Measurements from ENCODE around the gene PLAAT1.

PLAAT1 gene

DNA sequence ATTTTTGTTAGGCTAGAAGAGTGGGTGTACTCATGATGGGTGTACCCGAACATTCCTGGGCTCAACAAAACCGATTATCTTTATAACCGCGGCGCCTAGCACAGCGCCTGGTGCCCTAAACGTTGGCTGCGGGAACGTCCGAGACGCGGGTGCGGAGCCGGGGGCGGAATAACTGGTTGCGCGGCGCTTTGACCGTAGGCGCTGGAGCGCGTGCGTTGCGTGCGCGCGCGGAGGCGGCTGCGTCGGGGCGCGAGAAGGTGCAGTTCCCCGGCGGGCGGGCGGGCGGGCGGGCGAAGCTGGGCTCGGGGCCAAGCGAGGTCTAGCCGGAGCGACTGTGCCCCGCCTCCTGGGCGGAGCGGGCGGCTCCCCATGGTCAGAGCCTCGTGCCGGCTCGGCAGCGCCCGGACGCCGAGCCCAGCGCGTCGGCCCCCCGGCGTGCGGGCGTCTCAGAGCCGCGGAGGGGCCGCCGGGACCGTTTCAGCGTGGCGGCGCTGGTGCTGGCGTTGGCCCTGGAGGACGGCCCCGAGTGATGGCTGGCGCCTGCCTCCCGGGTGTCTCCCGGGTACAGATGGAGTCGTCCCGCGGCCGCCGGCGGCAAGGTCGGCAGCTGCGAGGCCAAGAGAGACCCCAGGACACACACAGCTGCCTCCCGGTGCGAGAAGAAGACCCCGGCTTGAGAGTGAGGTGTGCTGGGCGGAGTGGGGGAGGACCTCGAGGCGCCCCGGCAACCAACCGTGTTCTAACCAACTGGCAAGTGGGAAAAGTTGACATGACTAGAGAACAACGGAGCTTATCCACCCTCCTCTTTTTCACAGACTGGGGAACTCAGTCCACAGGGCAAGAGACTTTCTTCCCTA, at the start of gene PLAAT1:
PLAAT1 (plus strand) TSS at position 373 of the 857 bp plus-strand sequence. CDS start 14,429 bp downstream, outside the sequence.
- no peak for DNase-seq (ENCODE audit: low spot score)

DNA sequence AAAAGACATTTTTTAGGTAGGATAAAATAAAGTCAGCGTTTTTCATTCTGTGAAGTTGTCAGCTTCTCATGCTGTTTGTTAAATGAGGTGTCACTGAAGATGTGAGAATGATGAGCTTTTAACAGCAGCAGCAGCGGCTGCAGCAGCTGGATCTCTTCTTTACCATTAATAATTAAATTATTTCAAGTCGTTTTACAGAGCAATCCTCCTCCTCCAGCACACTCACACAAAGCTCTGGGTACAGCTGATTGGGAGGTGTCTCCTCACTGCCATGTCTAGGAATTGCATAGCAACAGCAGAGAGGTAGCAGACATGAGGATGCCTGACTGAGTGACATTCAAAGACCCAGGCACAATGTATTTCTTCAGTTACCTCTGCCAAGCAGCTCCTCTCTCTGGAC, 46.7 kb upstream of the PLAAT1 start:
- no peak for DNase-seq (ENCODE audit: low spot score)

DNA sequence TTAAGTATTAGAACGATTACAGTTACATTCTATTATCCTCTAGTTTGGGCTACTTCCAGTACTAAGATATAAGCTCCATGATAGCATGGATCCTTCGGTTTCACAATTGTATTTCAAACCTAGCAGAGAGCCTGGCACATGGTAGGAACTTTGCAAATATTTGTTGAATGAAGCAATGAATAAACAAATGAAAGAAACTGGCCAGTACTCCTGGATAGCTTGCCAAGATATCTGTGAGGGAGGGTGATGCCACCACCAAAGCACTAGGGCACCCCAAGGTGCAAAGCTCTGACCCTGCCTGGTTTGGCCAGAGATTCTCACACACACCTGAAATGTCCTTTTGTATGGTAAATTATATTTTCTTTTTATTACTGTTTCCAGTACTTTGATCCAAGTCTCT, 44.3 kb upstream of the PLAAT1 start:
- DNase-seq (ENCODE audit: low spot score) = no peak

DNA sequence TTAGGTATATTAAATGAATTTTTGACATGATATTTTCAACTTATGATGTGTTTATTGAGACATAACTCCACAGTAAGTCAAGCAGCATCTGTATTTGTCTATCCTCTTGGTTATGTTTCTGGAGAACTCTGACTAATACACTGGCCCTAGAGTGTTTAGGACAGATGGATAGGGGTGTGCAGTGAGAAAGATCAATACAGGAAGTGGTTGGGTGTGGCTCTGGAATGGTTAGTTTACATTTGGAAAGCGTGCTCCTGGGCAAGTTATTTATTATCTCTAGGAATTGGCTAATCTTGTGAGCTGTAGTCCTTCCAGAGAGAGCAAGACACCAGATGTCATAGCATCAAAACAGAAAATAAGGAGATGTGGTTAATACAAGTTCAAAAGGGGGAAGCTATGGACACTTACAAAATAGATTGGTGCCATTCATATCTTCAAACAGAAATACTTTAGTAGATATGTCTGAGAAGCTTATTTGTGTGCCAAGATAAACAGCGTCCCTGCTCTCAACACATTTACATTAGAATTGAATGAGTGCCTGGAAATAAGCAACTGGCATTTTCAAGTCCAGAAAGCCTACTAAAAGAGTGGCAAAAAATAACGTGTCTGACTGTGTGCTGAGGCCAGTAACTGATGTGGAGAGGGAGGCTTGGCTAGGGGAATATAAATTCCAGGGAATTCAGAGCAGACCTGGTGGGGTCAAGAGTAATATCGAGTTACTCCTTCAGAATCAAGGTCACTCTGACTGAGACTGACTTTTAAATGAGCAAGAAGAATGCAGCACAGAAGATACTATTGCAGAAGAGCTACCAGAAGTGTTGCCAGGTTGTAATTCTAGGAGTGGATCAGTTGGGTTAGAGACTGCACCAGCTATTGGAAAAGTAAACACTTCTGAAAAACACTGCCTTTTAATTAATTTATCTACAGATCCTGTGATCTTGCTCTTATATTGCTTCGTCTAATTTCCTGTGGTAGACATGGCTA, 33.4 kb upstream of the PLAAT1 start:
- DNase-seq (ENCODE audit: low spot score) = no peak

DNA sequence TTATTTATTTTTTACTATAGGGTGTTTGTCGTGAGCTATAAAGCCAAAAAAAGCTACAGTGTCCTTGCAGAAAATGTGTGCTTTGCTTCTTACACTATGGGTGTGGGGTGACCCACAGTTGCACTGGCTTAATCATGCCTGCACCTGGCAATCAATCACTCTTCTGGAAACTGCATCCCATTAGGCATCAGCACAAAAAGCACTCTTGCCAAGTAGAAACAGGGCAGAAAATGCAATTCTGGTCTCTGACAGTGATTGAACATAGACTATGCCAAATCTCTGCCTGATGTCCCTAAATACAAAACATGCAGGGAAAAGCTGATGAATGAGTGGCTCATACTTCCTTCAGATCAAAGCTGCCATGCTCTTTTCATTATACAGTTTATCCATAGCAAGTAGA, 30.4 kb upstream of the PLAAT1 start:
- no peak for DNase-seq (ENCODE audit: low spot score)

DNA sequence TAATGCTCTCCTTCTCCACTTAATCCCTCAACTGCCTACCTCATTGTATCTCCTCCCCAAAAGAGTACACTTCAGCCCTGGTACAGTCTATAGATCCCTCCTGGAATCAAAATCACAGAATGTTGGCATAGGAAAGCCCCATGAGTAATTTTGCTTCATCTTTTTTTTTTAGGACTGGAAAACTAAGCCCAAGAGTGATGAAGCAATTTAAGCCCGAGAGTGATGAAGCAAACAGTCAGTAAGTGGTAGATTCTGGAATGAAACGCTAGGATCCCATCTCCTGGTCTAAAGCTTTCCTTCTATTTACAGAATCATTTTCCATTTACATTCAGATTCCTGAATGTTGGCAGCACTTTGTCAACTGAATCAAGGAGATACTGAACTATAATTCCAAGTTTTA, 29.8 kb upstream of the PLAAT1 start:
- no peak for DNase-seq (ENCODE audit: low spot score)

DNA sequence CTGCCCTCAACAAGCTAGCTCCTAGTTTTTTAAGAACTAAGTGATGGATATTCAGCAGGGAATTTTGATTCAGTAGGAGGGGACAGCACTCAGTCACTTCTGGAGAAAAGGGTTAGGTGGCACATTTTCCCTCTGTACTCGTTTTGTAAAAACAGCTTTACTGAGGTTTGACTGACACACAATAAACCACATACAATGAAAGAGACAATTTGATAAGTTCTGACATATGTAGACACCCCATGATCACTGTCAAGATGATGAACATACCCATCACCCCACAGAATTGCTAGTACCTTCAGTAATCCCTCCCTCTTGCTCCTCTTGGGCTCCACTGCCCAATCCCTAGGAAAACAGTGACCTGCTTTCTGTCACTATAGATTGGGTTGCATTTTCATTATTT, 29.0 kb upstream of the PLAAT1 start:
- no peak for DNase-seq (ENCODE audit: low spot score)

DNA sequence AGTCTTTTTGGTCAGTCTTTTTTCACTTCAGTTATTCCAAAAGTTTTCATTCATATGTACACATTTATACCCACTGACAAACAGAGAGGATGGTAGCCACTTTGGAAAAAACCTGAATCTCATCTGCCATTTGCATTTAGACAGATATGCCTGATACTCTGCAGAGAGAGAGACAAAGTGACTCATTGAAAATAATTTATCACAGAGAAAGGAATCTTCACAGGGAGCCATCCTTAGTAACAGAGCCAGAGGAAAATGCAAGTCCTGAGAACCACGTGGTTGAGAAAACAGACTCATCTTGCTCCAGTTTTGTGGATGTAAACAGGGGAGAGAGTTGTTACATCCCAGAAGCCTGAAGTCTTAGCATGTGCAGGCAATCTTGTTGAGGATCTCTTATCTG, 28.2 kb upstream of the PLAAT1 start:
- DNase-seq (ENCODE audit: low spot score) = no peak

DNA sequence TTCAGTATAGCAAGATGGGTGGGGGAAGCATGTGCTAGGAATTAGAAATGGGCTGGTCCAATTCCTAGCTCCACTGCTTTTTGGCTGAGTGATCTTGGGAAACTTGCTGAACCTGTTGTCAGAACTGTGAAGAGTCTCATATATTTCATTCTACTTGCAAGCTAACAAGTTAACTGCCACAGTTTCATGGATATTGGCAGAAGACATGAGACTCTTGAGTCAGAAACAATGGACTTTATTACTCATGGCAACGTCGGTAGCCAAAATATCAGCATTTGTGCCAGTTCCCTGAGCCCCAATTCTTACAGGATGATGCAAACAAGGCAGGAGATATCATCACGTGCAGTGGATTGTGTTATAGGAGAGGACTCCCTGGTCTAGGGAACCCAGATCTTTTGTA, 26.6 kb upstream of the PLAAT1 start:
- no peak for DNase-seq (ENCODE audit: low spot score)

DNA sequence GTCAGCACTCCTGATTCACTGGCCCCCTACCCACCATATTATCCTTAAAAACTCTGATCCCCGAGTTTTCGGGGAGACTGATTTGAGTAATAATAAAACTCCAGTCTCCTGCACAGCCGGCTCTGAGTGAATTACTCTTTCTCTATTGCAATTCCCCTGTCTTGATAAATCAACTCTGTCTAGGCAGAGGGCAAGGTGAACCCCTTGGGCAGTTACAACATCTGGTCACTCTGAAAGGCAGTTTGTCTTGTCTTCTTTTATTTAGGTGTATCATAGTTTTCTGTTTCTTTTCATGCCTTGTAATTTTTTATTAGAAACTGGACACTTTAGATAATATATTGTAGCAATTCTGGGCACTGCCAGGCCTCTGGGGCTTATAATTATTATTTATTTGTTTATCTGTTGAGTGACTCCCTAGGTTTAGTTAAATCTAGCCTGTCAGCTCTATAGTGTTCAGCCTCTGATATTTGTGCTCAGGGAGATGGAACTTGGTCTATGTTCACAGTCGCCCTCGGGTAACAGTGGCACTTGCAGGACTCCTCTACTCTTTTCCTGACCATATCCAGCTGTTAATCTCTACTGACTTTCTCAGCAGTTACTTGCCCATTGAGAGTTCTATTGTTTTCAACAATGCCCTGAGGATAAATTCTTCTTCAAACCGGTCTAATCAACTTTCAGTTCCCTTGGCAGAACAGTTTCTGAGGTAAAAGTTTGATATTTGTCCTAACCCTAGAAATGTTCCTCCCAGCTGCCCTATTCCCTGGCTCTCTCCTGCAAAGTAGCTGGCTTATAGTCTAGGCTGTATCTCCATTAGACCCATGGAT, 15.5 kb upstream of the PLAAT1 start:
- DNase-seq (ENCODE audit: low spot score) = no peak

DNA sequence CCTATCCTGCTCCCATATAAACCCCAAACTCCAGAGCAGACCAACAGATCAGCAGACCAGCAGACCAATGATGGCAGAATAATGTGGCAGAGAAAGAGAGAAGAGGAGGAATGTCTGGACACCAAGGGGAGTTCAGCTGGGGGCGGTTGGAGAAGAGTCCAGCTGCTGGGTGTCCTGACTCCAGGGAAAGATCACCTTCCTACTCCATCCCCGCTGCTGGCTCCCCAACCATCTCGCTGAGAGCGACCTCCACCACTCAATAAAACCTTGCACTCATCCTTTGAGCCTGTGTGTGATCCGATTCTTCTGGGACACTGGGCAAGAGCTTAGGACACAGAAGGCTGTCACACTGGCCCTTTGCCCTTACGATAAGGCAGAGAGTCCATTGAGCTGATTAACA, 12.8 kb upstream of the PLAAT1 start:
- no peak for DNase-seq (ENCODE audit: low spot score)

DNA sequence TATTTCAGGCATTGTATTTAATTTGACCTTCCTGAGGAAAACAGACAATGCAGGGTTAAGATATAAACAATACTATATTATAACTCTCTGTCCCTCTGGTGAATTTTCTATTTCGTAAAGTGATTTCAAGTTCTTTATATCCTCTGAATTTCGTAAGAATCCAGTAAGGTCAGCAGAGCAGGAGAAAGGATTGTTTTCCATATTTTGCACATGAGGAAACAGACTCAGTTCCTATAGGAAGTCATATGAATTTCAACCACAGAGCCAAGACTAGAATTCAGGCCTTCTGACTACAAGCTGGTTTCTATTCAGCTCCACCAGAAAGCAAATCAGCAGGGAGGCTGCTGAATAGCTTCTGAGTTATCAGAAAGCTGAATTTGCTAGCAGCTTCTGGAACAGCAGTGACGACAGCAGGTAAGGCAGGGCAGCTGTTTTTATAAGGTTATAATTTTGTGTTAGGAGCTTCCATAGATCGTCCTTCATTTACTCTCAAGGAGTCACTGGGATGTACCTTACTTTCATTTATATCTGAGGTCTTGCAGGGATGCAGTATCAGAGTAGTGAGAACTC, 11.1 kb upstream of the PLAAT1 start:
- no peak for DNase-seq (ENCODE audit: low spot score)

DNA sequence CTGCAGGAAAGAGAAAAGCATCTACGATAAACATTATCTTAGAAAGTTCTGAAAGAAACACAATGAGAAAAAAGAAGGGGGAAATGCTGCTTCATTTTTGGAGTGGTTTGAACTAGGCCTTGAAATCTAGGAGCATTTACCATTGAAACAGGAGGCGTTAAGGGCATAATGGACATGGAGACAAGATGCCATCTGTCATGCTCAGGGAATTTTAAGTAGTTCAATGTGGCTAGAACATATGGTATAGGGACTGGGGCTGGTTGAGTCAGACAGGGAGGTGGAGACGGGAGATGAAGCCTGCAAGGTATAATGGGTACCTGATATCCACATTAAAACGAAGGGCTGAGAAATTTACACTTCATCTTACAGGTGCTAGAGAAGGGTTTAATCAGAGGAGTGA, 10.4 kb upstream of the PLAAT1 start:
- DNase-seq (ENCODE audit: low spot score) = no peak

DNA sequence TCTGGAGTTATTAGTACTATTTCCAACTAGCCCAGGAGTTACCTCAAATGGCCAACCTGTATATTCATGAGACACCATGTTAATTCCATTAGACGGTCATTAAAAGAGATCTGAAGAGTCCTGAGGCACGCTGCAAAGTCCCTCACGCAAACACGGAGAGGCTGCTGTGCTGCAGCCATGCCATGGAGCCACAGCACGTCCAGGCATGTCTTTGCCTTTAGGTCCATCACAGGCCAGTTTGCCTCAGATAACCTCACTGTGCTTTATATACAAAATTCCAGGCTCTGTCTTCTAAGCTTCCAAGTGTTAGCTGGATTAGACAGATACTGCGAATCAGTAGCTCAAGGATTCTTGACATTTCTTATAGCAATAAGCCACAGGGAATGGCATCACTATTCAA, 9.8 kb upstream of the PLAAT1 start:
- no peak for DNase-seq (ENCODE audit: low spot score)

DNA sequence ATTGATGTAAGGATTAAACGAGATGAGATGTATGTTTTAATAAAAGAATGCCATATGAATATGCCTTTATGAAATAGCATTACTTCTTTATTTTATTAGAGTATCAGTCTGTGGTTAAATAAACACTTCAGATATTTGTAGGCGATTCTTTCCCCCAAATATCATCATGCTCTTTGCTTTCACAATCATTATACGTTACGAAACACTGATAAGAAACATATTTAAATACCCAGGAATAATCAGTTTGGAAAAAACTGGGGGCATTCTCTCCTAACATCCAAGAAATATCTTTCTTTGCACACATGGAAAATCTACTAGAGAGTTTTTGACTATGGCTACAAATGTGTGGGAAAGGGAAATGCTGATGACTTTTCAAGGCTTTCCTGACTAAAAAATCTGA, 4.4 kb upstream of the PLAAT1 start:
- DNase-seq (ENCODE audit: low spot score) = no peak

DNA sequence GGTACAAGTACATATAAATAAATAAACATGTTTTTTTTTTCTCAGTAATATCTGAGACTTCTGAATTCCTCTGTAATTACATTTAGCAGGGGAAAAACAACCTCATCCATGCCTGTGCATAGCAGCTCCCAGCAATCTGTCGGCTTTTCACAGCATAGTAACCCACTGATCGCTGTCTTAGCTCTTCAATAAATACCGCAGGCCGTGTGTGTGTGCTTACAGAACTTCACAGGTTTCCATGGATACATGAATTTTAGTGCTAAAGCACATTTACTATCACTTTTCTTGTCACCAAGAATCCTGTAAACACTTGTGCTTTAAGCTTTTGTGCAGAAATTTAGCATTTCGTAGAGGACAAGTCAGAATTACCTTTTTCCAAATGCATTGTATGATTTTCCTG, 4.0 kb upstream of the PLAAT1 start:
- DNase-seq (ENCODE audit: low spot score) = no peak

DNA sequence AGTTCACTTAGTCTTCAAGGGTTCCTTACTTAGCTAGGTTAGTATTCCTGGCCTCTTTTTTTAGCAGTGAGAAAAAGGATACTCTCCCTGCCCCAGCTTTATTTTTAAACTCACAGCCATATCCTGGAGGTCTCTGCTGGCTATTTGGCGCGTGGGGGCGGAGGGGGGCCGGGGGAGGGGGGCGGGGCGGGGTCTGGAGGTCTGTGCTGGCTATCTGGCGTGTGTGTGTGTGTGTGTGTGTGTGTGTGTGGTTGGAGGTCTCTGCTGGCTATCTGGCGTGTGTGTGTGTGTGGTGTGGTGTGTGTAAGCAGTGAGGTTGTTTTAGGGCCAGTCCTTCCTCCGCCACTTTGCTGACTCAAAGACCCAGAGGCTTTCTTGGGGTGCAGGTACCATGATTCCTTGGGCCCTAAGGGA, 579 bp upstream of the PLAAT1 start:
- no peak for DNase-seq (ENCODE audit: low spot score)

DNA sequence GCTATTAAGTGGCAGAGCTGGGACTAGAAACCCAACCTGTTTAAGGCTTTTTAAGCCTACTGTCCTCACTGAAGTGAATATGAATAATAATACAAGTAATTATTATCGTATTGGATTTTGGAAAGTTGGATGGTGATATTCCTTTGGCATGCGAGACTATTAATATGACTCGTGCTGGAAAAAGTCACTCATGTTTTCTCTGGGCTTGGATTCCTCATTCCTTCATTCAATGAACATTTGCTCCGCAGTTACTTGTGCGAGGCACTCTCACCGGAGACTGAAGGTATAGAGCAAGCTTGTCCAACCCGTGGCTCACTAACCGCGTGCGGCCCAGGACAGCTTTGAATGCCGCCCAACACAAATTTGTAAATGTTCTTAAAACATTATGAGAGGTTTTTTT, 694 bp downstream of the PLAAT1 start:
- no peak for DNase-seq (ENCODE audit: low spot score)

DNA sequence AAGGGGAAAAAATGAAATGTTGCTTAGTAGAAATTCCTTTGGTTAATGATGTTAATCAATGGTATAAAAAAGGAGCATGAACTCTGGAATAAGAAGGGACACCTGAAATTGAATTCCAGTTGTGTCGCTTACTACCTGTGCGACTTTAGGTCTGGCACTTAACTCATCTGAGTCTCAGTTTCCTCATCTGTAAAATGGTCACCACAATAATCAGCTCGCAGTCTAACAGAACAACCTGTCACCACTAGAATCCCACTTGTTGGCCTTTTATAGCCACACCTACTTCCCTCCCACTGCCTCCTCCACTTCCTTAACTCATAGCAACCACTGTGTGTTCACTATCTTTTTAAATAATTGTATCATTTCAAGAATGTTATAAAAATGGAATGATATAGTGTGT, 2.5 kb downstream of the PLAAT1 start:
- DNase-seq (ENCODE audit: low spot score) = no peak

DNA sequence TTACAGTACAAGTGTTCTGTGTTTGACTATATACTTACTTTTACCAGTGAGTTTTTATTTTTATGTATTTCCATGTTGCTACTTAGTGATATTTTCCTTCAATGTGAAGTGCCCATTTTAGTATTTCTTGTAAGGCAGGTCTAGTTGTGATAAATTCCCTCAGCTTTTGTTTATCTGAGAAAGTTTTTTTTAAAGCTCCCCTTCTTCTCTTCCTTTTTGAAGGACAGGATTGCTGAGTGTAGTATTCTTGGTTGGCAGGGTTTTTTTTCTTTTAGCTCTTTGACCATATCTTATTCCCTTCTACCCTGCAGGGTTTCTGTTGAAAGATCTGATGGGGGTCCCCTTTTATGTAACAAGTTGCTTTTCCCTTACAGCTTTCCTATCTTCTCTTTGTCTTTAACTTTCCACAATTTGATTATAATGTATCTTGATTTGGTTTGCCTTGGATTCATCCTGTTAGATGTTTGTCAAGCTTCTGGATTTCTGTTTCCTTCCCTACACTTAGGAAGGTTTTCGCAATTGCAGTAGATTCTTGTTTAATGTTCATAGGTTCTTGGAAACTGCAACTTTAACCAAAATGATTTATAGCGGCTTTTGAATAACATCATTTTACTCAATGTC, 7.9 kb downstream of the PLAAT1 start:
- no peak for DNase-seq (ENCODE audit: low spot score)

DNA sequence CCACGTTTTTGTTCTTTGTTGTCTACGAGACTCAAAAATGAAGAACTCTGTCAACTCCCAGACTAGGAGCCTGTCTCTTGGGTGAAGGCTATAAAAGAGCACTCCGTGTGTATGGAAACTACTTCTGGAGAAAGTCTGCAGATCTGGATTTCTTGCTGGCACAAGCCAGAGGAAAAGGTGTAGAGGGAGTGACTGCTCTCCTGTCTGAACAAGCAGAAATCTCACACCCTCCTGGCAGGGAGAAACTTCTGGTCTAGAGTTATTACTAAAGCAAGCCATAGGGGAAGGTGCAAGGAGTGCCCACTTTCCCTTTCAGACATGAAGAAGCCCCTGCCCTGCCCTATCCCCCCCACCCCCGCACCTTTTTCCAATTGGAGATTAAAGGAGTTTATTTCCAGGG, 9.5 kb downstream of the PLAAT1 start:
- no peak for DNase-seq (ENCODE audit: low spot score)
